ENCODE results near the gene NECAB2. TPM values are rescaled to one million over a fixed set of nuclear protein-coding genes. Genes with fewer than 3 reads are reported as not detected.

NECAB2 gene
- polyA plus RNA-seq, 1 donor from 2014 or later = 12.5 TPM

- Histone ChIP-seq H3F3A (ENCODE audit: insufficient read depth, low read length, poor library complexity, severe bottlenecking) (no peaks in the 10 kb centered on the region), H3K27ac (ENCODE audit: low read length) (no peak overlapping the region), H2AFZ (ENCODE audit: low read depth, low read length) (no peak overlapping the region), H3K9me3 (ENCODE audit: low read length) (no peaks in the 10 kb centered on the region), H3K27me3 (ENCODE audit: insufficient read depth, low read depth, low read length) (no peaks in the 10 kb centered on the region), H3K9ac (ENCODE audit: low read length) (no peak overlapping the region), H3K4me2 (ENCODE audit: low read length) (no peak overlapping the region), H3K79me2 (replicated peaks; ENCODE audit: insufficient read depth, low read length) (no peaks in the 10 kb centered on the region), H3K36me3 (ENCODE audit: insufficient read depth, low read length) (no peaks in the 10 kb centered on the region), H3K9me2 (ENCODE audit: insufficient read depth, low read length) (no peaks in the 10 kb centered on the region), H4K20me1 (ENCODE audit: insufficient read depth) (no peaks in the 10 kb centered on the region), H3K4me3 (ENCODE audit: low read length) (no peak overlapping the region)
- TF ChIP-seq SMC3 (conservative IDR thresholded peaks at IDR 0.05; ENCODE audit: poor library complexity) = no peak
- no peak for TF ChIP-seq TAF1 (IDR thresholded peaks at IDR 0.05; ENCODE audit: low read depth)
- TF ChIP-seq CTCF (IDR thresholded peaks at IDR 0.05; ENCODE audit: poor library complexity, severe bottlenecking) = no peak
- no peak for TF ChIP-seq POLR2AphosphoS5 (IDR thresholded peaks at IDR 0.05)
- no peak for TF ChIP-seq EP300 (conservative IDR thresholded peaks at IDR 0.05; ENCODE audit: poor library complexity, severe bottlenecking)
- TF ChIP-seq RAD21 (conservative IDR thresholded peaks at IDR 0.05) = no peak
- TF ChIP-seq MXI1 (conservative IDR thresholded peaks at IDR 0.05; ENCODE audit: poor library complexity, severe bottlenecking) = no peak
Observed at GRCh38 chr16:84014570-84015327, 46.7 kb downstream of the NECAB2 start.

- Histone ChIP-seq H3K27me3 (ENCODE audit: insufficient read depth, low read depth, low read length) (no peaks in the 10 kb centered on the region), H3K9me3 (ENCODE audit: low read length) (no peaks in the 10 kb centered on the region), H3K9me2 (ENCODE audit: insufficient read depth, low read length) (no peaks in the 10 kb centered on the region), H2AFZ (ENCODE audit: low read depth, low read length) (no peak overlapping the region), H3K9ac (ENCODE audit: low read length) (no peak overlapping the region), H3K27ac (ENCODE audit: low read length) (no peak overlapping the region), H3K4me3 (ENCODE audit: low read length) (no peak overlapping the region), H3K79me2 (replicated peaks; ENCODE audit: insufficient read depth, low read length) (no peaks in the 10 kb centered on the region), H3K4me2 (ENCODE audit: low read length) (no peak overlapping the region), H3F3A (ENCODE audit: insufficient read depth, low read length, poor library complexity, severe bottlenecking) (no peaks in the 10 kb centered on the region), H4K20me1 (ENCODE audit: insufficient read depth) (no peaks in the 10 kb centered on the region), H3K36me3 (ENCODE audit: insufficient read depth, low read length) (no peaks in the 10 kb centered on the region)
- TF ChIP-seq MXI1 (conservative IDR thresholded peaks at IDR 0.05; ENCODE audit: poor library complexity, severe bottlenecking) (no peak), REST (IDR thresholded peaks at IDR 0.05; ENCODE audit: borderline replicate concordance) (no peak), RAD21 (conservative IDR thresholded peaks at IDR 0.05) (no peak), CTCF (IDR thresholded peaks at IDR 0.05; ENCODE audit: poor library complexity, severe bottlenecking) (no peak), TAF1 (IDR thresholded peaks at IDR 0.05; ENCODE audit: low read depth) (no peak), EP300 (conservative IDR thresholded peaks at IDR 0.05; ENCODE audit: poor library complexity, severe bottlenecking) (no peak), EZH2 (IDR thresholded peaks at IDR 0.05; ENCODE audit: borderline replicate concordance, insufficient read depth, low read length, poor library complexity, severe bottlenecking) (no peak), POLR2AphosphoS5 (IDR thresholded peaks at IDR 0.05) (no peak), SMC3 (conservative IDR thresholded peaks at IDR 0.05; ENCODE audit: poor library complexity) (no peak)
Observed at GRCh38 chr16:84015399-84015798, 47.4 kb downstream of the NECAB2 start.

Measured in neural cell (in vitro differentiated cells).